H1 (cell line): ENCODE data around the gene SND1. TPM values are rescaled to one million over a fixed set of nuclear protein-coding genes. Genes with fewer than 3 reads are reported as not detected.

ENCODE experiments used
- polyA plus RNA-seq, 7 experiments: library from polyadenylated mRNA; depleted of rRNA in 3 of 7; stranded (reverse) in 5 of 7; unstranded in 2 of 7; fragments of >200 nt in 5 of 7; fragments of 200-250 nt in 2 of 7; gene quantifications; 1 replicate in 5 of 7; 2 replicates in 1 of 7; 4 replicates in 1 of 7; pipeline versions ENCODE4 v1.2.1 to v1.2.3, GENCODE V29; 2011 to 2013; ENCODE audit warnings: missing spikeins in 2 of 7, mixed read lengths in 2 of 7
- total RNA-seq: library from RNA; stranded (reverse); fragmentation: NEBNext Ultra II Directional; extraction: Animal tissue kit (Norgen Biotek cat#: 25700); gene quantifications from 2 replicates; pipeline ENCODE4 v1.2.1, GENCODE V29; 2021
- TF ChIP-seq, protein P1 (sequence below): fragments of 300-600 bp; sonication (generic); IDR thresholded peaks from 2 replicates; pipeline ENCODE4 v1.7.1; 2012; ENCODE audit warnings: low read length, moderate library complexity, mild to moderate bottlenecking, inconsistent platforms; ENCODE audit not compliant: insufficient replicate concordance

The SND1 gene
- total and polyA plus RNA-seq, 2 of the 8 experiments (the other 6 are each of a cell fraction or from before 2014, with no cell fraction given), result 122 to 290 TPM

GRCh38 chr7:127874951-127875608, 223.1 kb downstream of the SND1 start (continued):
- TF ChIP-seq, protein P1, sequence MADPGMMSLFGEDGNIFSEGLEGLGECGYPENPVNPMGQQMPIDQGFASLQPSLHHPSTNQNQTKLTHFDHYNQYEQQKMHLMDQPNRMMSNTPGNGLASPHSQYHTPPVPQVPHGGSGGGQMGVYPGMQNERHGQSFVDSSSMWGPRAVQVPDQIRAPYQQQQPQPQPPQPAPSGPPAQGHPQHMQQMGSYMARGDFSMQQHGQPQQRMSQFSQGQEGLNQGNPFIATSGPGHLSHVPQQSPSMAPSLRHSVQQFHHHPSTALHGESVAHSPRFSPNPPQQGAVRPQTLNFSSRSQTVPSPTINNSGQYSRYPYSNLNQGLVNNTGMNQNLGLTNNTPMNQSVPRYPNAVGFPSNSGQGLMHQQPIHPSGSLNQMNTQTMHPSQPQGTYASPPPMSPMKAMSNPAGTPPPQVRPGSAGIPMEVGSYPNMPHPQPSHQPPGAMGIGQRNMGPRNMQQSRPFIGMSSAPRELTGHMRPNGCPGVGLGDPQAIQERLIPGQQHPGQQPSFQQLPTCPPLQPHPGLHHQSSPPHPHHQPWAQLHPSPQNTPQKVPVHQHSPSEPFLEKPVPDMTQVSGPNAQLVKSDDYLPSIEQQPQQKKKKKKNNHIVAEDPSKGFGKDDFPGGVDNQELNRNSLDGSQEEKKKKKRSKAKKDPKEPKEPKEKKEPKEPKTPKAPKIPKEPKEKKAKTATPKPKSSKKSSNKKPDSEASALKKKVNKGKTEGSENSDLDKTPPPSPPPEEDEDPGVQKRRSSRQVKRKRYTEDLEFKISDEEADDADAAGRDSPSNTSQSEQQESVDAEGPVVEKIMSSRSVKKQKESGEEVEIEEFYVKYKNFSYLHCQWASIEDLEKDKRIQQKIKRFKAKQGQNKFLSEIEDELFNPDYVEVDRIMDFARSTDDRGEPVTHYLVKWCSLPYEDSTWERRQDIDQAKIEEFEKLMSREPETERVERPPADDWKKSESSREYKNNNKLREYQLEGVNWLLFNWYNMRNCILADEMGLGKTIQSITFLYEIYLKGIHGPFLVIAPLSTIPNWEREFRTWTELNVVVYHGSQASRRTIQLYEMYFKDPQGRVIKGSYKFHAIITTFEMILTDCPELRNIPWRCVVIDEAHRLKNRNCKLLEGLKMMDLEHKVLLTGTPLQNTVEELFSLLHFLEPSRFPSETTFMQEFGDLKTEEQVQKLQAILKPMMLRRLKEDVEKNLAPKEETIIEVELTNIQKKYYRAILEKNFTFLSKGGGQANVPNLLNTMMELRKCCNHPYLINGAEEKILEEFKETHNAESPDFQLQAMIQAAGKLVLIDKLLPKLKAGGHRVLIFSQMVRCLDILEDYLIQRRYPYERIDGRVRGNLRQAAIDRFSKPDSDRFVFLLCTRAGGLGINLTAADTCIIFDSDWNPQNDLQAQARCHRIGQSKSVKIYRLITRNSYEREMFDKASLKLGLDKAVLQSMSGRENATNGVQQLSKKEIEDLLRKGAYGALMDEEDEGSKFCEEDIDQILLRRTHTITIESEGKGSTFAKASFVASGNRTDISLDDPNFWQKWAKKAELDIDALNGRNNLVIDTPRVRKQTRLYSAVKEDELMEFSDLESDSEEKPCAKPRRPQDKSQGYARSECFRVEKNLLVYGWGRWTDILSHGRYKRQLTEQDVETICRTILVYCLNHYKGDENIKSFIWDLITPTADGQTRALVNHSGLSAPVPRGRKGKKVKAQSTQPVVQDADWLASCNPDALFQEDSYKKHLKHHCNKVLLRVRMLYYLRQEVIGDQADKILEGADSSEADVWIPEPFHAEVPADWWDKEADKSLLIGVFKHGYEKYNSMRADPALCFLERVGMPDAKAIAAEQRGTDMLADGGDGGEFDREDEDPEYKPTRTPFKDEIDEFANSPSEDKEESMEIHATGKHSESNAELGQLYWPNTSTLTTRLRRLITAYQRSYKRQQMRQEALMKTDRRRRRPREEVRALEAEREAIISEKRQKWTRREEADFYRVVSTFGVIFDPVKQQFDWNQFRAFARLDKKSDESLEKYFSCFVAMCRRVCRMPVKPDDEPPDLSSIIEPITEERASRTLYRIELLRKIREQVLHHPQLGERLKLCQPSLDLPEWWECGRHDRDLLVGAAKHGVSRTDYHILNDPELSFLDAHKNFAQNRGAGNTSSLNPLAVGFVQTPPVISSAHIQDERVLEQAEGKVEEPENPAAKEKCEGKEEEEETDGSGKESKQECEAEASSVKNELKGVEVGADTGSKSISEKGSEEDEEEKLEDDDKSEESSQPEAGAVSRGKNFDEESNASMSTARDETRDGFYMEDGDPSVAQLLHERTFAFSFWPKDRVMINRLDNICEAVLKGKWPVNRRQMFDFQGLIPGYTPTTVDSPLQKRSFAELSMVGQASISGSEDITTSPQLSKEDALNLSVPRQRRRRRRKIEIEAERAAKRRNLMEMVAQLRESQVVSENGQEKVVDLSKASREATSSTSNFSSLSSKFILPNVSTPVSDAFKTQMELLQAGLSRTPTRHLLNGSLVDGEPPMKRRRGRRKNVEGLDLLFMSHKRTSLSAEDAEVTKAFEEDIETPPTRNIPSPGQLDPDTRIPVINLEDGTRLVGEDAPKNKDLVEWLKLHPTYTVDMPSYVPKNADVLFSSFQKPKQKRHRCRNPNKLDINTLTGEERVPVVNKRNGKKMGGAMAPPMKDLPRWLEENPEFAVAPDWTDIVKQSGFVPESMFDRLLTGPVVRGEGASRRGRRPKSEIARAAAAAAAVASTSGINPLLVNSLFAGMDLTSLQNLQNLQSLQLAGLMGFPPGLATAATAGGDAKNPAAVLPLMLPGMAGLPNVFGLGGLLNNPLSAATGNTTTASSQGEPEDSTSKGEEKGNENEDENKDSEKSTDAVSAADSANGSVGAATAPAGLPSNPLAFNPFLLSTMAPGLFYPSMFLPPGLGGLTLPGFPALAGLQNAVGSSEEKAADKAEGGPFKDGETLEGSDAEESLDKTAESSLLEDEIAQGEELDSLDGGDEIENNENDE, result no peak
- TF ChIP-seq, all 59 proteins: peak for 0
